K562 (cell line): ENCODE measurements around the gene PRKCE. TPM values are rescaled to one million over a fixed set of nuclear protein-coding genes. Genes with fewer than 3 reads are reported as not detected.

ENCODE experiments used
- ATF1 ChIP-seq, 2 experiments: fragments of 450-650 bp in 1 of 2; IDR thresholded peaks; 2 replicates each; pipeline ENCODE4 v1.6.1; 2016; ENCODE audit warnings: missing compliant biosample characterization in 1 of 2, missing genetic modification characterization in 1 of 2
- FIP1L1 ChIP-seq: fragments of 200-400 bp; formaldehyde crosslinking; IDR thresholded peaks from 2 replicates; pipeline ENCODE4 v1.6.1; 2018; ENCODE audit warnings: mild to moderate bottlenecking, low read depth, low read length; ENCODE audit not compliant: poor library complexity, severe bottlenecking
- KLF10 ChIP-seq: fragments of 250-450 bp; sonication (Bioruptor Pico); IDR thresholded peaks from 2 replicates; pipeline ENCODE4 v1.6.1; 2021; ENCODE audit warnings: matching md5 sums
- MAFF ChIP-seq: IDR thresholded peaks from 2 replicates; pipeline ENCODE4 v1.6.1; 2012; ENCODE audit warnings: low read length, improper control_type of control experiment
- MYNN ChIP-seq, 2 experiments: sonication (generic); formaldehyde crosslinking in 1 of 2; IDR thresholded peaks; 2 replicates each; pipeline versions ENCODE4 v1.5.0 to v1.6.1; 2016 to 2020; ENCODE audit warnings: antibody characterized with exemption in 1 of 2, missing genetic modification reagents in 1 of 2
- NFYB ChIP-seq: IDR thresholded peaks from 2 replicates; pipeline ENCODE4 v1.6.1; 2011; ENCODE audit warnings: mild to moderate bottlenecking, moderate library complexity; ENCODE audit not compliant: insufficient read length; ENCODE audit errors: extremely low read depth
- NR3C1 ChIP-seq: sonication (generic); formaldehyde crosslinking; IDR thresholded peaks from 2 replicates; pipeline ENCODE4 v1.8.1; 2022; ENCODE audit warnings: missing genetic modification reagents
- RAD21 ChIP-seq, 2 experiments: fragments of 250-450 bp in 1 of 2; fragments of 450-650 bp in 1 of 2; sonication (Bioruptor Pico) in 1 of 2; formaldehyde crosslinking in 1 of 2; IDR thresholded peaks in 1 of 2; conservative IDR thresholded peaks in 1 of 2; 2 replicates each; pipeline versions ENCODE4 v1.4.0 to v1.8.0; 2020 to 2022; ENCODE audit warnings: mild to moderate bottlenecking in 2 of 2, moderate library complexity in 1 of 2
- SMAD4 ChIP-seq: fragments of 250-450 bp; sonication (Bioruptor Pico); conservative IDR thresholded peaks from 2 replicates; pipeline ENCODE4 v1.8.0; 2021; ENCODE audit warnings: inconsistent platforms, mild to moderate bottlenecking, moderate library complexity
- SMARCC2 ChIP-seq: fragments of 450-650 bp; IDR thresholded peaks from 2 replicates; pipeline ENCODE4 v1.6.1; 2017; ENCODE audit warnings: antibody characterized with exemption, moderate library complexity, mild to moderate bottlenecking, low read depth
- SNIP1 ChIP-seq: fragments of 450-650 bp; IDR thresholded peaks from 2 replicates; pipeline ENCODE4 v1.7.1; 2017; ENCODE audit warnings: low read depth, mild to moderate bottlenecking
- ZBTB1 ChIP-seq: sonication (generic); formaldehyde crosslinking; IDR thresholded peaks from 2 replicates; pipeline ENCODE4 v1.8.1; 2023; ENCODE audit warnings: missing genetic modification reagents, low read depth, mild to moderate bottlenecking, borderline replicate concordance
- ZC3H4 ChIP-seq: sonication (generic); formaldehyde crosslinking; IDR thresholded peaks from 2 replicates; pipeline ENCODE4 v1.9.0; 2021; ENCODE audit warnings: missing genetic modification reagents, borderline replicate concordance
- ZFX ChIP-seq: sonication (generic); formaldehyde crosslinking; IDR thresholded peaks from 2 replicates; pipeline ENCODE4 v1.8.0; 2022; ENCODE audit warnings: mild to moderate bottlenecking, missing genetic modification reagents, moderate library complexity
- ZNF217 ChIP-seq: sonication (generic); formaldehyde crosslinking; IDR thresholded peaks from 2 replicates; pipeline ENCODE4 v1.8.0; 2022; ENCODE audit warnings: mild to moderate bottlenecking, missing genetic modification reagents
- ZNF384 ChIP-seq: IDR thresholded peaks from 2 replicates; pipeline ENCODE4 v1.6.1; 2012; ENCODE audit warnings: low read depth, low read length, improper control_type of control experiment
- ZNF764 ChIP-seq: fragments of 250-450 bp; sonication (Bioruptor Pico); IDR thresholded peaks from 2 replicates; pipeline ENCODE4 v1.4.0; 2020; ENCODE audit warnings: low read depth, mild to moderate bottlenecking, moderate library complexity
- polyA plus RNA-seq, 8 experiments: library from polyadenylated mRNA; depleted of rRNA in 4 of 8; stranded (reverse) in 5 of 8; unstranded in 3 of 8; fragments of >200 nt; fragmentation: Nextera tagmentation in 2 of 8; fragmentation: Illumina TruSeq in 1 of 8; extraction: Ambion mirVana in 2 of 8; extraction: Trizol in 1 of 8; gene quantifications; 2 replicates each; pipeline versions ENCODE4 v1.2.1 to v1.2.3, GENCODE V29; 2011 to 2014; ENCODE audit warnings: inconsistent platforms in 1 of 8, missing spikeins in 1 of 8
- total RNA-seq, 7 experiments: library from RNA; depleted of rRNA in 6 of 7; stranded (reverse); fragments of >200 nt in 6 of 7; fragmentation: Illumina TruSeq in 2 of 7; extraction: Trizol in 2 of 7; gene quantifications; 2 replicates each; pipeline versions ENCODE4 v1.2.1 to v1.2.3, GENCODE V29; 2011 to 2021; ENCODE audit warnings: low replicate concordance in 1 of 7
- TF ChIP-seq, protein P1 (sequence below), 3 experiments: IDR thresholded peaks in 2 of 3; conservative IDR thresholded peaks in 1 of 3; 2 replicates each; pipeline ENCODE4 v1.5.1; 2011 to 2012; ENCODE audit warnings: low read length in 3 of 3, mild to moderate bottlenecking in 3 of 3, control low read depth in 2 of 3, improper control_type of control experiment in 1 of 3, inconsistent platforms in 1 of 3, low read depth in 1 of 3, mixed read lengths in 1 of 3, moderate library complexity in 1 of 3; ENCODE audit not compliant: insufficient read depth in 2 of 3
- TF ChIP-seq, protein P2 (sequence below): IDR thresholded peaks from 2 replicates; pipeline ENCODE4 v1.6.1; 2011; ENCODE audit warnings: borderline replicate concordance, low read depth, mild to moderate bottlenecking, moderate library complexity, low read length; ENCODE audit not compliant: insufficient read depth, poor library complexity, severe bottlenecking
- TF ChIP-seq, protein P3 (sequence below): sonication (generic); formaldehyde crosslinking; IDR thresholded peaks from 2 replicates; pipeline ENCODE4 v1.8.0; 2022; ENCODE audit warnings: mild to moderate bottlenecking, missing genetic modification reagents
- TF ChIP-seq, protein P4 (sequence below): fragments of 250-450 bp; sonication (Bioruptor Pico); IDR thresholded peaks from 2 replicates; pipeline ENCODE4 v1.8.0; 2022; ENCODE audit warnings: inconsistent platforms, mild to moderate bottlenecking, moderate library complexity, borderline replicate concordance

PRKCE gene
- total and polyA plus RNA-seq, 9 of the 15 experiments (the other 6 are each of a cell fraction or from before 2014, with no cell fraction given), result 0.06 to 1.0 (median 0.22) TPM; not detected in 1

DNA sequence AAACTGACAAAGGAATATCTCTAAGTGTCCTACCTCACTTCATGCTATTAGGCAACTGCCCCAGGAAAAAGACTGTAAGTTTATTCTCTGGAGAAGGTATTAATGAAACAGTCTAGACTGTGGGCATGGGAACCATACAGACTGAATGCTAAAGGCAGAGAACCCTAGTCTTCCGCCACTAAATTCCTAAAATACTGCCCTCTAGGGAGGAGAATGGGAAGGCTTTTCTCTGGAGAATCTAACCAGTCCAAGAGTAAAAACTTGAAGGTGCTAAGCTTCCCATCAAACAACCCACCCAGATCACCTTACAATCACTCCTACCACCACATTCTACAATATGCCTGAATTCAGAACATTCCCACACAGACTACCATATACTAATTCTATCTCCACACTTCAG is 43.8 kb upstream of the PRKCE start (continued):
- TF ChIP-seq, protein P1, sequence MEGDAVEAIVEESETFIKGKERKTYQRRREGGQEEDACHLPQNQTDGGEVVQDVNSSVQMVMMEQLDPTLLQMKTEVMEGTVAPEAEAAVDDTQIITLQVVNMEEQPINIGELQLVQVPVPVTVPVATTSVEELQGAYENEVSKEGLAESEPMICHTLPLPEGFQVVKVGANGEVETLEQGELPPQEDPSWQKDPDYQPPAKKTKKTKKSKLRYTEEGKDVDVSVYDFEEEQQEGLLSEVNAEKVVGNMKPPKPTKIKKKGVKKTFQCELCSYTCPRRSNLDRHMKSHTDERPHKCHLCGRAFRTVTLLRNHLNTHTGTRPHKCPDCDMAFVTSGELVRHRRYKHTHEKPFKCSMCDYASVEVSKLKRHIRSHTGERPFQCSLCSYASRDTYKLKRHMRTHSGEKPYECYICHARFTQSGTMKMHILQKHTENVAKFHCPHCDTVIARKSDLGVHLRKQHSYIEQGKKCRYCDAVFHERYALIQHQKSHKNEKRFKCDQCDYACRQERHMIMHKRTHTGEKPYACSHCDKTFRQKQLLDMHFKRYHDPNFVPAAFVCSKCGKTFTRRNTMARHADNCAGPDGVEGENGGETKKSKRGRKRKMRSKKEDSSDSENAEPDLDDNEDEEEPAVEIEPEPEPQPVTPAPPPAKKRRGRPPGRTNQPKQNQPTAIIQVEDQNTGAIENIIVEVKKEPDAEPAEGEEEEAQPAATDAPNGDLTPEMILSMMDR (IDR thresholded peaks at IDR 0.05 in 2 of 3, conservative IDR thresholded peaks at IDR 0.05 in 1 of 3; ENCODE audit: insufficient read depth in 2 of 3, low read depth in 1 of 3, low read length in 3 of 3), result peak; percentile 45 to 75 (median 67); a peak in 5 of 6 replicates
- TF ChIP-seq MAFF (no peak), RAD21 (CRISPR knock-in tag; conservative IDR thresholded peaks at IDR 0.05 in 1 of 2, IDR thresholded peaks at IDR 0.05 in 1 of 2) (peak; percentile 11 to 33; a peak in 2 of 4 replicates), SNIP1 (no peak), NR3C1 (no peak), ZNF384 (no peak), ZC3H4 (CRISPR knock-in tag) (no peak), ZFX (CRISPR knock-in tag) (no peak), FIP1L1 (no peak), ATF1 (CRISPR knock-in tag; IDR thresholded peaks at IDR 0.05) (no peak), ATF1 (tag; IDR thresholded peaks at IDR 0.05) (no peak), KLF10 (CRISPR knock-in tag) (no peak), NFYB (no peak), ZBTB1 (CRISPR knock-in tag) (no peak), SMARCC2 (peak; percentile 47; the same call in 1 of the 2 replicates), MYNN (IDR thresholded peaks at IDR 0.05) (no peak), MYNN (CRISPR knock-in tag; IDR thresholded peaks at IDR 0.05) (no peak), ZNF764 (no peak), ZNF217 (CRISPR knock-in tag) (no peak), SMAD4 (peak; percentile 35; the same call in 1 of the 2 replicates)
- TF ChIP-seq, protein P2, sequence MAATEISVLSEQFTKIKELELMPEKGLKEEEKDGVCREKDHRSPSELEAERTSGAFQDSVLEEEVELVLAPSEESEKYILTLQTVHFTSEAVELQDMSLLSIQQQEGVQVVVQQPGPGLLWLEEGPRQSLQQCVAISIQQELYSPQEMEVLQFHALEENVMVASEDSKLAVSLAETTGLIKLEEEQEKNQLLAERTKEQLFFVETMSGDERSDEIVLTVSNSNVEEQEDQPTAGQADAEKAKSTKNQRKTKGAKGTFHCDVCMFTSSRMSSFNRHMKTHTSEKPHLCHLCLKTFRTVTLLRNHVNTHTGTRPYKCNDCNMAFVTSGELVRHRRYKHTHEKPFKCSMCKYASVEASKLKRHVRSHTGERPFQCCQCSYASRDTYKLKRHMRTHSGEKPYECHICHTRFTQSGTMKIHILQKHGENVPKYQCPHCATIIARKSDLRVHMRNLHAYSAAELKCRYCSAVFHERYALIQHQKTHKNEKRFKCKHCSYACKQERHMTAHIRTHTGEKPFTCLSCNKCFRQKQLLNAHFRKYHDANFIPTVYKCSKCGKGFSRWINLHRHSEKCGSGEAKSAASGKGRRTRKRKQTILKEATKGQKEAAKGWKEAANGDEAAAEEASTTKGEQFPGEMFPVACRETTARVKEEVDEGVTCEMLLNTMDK, result peak; percentile 67
- TF ChIP-seq, protein P3, sequence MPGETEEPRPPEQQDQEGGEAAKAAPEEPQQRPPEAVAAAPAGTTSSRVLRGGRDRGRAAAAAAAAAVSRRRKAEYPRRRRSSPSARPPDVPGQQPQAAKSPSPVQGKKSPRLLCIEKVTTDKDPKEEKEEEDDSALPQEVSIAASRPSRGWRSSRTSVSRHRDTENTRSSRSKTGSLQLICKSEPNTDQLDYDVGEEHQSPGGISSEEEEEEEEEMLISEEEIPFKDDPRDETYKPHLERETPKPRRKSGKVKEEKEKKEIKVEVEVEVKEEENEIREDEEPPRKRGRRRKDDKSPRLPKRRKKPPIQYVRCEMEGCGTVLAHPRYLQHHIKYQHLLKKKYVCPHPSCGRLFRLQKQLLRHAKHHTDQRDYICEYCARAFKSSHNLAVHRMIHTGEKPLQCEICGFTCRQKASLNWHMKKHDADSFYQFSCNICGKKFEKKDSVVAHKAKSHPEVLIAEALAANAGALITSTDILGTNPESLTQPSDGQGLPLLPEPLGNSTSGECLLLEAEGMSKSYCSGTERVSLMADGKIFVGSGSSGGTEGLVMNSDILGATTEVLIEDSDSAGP (CRISPR knock-in tag), result no peak
- TF ChIP-seq, protein P4, sequence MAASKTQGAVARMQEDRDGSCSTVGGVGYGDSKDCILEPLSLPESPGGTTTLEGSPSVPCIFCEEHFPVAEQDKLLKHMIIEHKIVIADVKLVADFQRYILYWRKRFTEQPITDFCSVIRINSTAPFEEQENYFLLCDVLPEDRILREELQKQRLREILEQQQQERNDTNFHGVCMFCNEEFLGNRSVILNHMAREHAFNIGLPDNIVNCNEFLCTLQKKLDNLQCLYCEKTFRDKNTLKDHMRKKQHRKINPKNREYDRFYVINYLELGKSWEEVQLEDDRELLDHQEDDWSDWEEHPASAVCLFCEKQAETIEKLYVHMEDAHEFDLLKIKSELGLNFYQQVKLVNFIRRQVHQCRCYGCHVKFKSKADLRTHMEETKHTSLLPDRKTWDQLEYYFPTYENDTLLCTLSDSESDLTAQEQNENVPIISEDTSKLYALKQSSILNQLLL, result no peak
